Measurements from ENCODE around the gene TP73. TPM values are rescaled to one million over a fixed set of nuclear protein-coding genes. Genes with fewer than 3 reads are reported as not detected.

TP73 gene
- total RNA-seq, 3 donors from 2014 or later, result 0.12 to 0.63 (median 0.51) TPM

DNA sequence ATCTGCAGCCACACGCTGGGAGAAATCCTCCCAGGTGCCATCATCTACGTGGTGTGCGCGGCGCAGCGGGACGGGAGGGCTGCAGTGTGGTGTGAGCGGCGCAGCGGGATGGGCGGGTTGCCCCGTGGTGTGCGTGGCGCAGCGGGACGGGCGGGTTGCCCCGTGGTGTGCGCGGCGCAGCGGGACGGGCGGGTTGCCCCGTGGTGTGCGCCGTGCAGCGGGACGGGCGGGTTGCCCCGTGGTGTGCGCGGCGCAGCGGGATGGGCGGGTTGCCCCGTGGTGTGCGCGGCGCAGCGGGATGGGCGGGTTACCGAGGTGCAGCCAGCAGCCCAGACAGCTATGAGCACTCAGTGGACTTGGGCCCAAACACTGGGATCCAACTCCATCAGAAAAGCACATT, 7.1 kb upstream of the TP73 start:
- intact Hi-C loops (cut with DNase I, micrococcal nuclease), result no loop called here
- Histone ChIP-seq H3K9me3 (no peaks in the 10 kb centered on the region), H3K4me3 (no peak overlapping the region), H3K36me3 (ENCODE audit: low read depth) (no peaks in the 10 kb centered on the region), H3K4me1 (ENCODE audit: low read depth) (peaks cover 10% of the 10 kb centered on the region)
- TF ChIP-seq, protein P1, sequence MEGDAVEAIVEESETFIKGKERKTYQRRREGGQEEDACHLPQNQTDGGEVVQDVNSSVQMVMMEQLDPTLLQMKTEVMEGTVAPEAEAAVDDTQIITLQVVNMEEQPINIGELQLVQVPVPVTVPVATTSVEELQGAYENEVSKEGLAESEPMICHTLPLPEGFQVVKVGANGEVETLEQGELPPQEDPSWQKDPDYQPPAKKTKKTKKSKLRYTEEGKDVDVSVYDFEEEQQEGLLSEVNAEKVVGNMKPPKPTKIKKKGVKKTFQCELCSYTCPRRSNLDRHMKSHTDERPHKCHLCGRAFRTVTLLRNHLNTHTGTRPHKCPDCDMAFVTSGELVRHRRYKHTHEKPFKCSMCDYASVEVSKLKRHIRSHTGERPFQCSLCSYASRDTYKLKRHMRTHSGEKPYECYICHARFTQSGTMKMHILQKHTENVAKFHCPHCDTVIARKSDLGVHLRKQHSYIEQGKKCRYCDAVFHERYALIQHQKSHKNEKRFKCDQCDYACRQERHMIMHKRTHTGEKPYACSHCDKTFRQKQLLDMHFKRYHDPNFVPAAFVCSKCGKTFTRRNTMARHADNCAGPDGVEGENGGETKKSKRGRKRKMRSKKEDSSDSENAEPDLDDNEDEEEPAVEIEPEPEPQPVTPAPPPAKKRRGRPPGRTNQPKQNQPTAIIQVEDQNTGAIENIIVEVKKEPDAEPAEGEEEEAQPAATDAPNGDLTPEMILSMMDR (IDR thresholded peaks at IDR 0.05), result no peak
- DNase-seq, result peak in 1 of 3 donors; percentile 17
- ATAC-seq, result no peak

DNA sequence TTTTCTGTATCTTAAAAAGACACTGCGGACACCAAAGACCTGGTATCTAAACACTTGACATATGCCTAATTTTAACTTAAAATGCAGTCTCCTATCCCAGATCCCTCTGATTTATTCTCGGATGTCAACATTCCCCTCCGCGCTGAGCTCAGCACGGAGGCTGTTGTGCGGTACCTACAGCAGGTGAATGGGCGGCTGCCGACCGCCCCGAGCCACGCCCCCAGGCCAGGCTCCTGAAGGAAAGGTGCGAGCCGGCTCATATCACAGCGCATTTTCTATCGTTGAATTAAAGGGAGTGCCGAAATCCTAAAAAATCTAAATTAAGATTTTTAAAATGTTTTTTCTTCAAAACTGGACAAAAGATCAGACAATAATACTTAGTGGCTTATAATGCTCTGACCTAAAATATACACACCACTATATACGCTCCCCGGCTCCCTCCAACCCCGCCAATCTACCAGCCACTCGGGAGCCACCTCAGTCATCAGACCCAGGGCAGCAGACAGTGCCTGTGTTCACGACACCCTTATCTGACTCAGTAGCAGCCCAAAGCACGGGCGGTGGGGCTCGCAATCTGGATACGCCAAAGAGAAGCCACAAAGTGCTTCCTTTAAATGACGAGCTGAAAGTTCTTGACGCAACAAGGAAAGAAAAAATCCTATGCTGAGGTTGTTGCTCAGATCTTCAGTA, 6.5 kb upstream of the TP73 start:
- H3K36me3 ChIP-seq (ENCODE audit: low read depth), result no peaks in the 10 kb centered on the region
- TF ChIP-seq, protein P1 (IDR thresholded peaks at IDR 0.05), result no peak
- no peak for ATAC-seq

DNA sequence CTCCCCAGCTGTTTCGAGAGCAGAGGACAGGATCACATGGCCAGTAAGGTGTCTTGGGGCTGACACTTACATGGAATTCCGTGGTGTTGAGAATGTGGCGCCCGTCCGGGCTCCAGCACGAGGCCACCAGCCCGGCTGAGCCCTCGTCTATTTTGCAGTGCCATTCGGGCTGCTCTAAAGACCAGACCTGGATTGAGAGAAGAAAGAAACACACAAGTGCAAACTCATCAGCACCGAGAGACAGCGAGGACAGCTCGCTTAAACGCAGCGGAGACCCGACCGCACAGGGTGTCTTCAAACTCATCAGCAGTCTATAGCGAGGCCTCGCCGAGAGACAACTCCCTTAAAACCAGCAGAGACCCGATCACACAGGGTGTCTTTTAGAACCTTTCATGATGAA, 5.7 kb upstream of the TP73 start:
- TF ChIP-seq, protein P1 (IDR thresholded peaks at IDR 0.05), result no peak
- Histone ChIP-seq H3K4me1 (ENCODE audit: low read depth) (peaks cover 23% of the 10 kb centered on the region), H3K4me3 (no peak overlapping the region), H3K9me3 (no peaks in the 10 kb centered on the region), H3K36me3 (ENCODE audit: low read depth) (no peaks in the 10 kb centered on the region)
- intact Hi-C loops (cut with DNase I, micrococcal nuclease), result no loop called here
- DNase-seq (peak in 1 of 3 donors; percentile 8), ATAC-seq (no peak)

More for the DNA sequence above, 6.5 kb upstream of the TP73 start:
- Histone ChIP-seq H3K4me1 (ENCODE audit: low read depth) (peaks cover 15% of the 10 kb centered on the region), H3K9me3 (no peaks in the 10 kb centered on the region), H3K4me3 (no peak overlapping the region)
- intact Hi-C loops (cut with DNase I, micrococcal nuclease), result no loop called here
- DNase-seq, result peak in 1 of 3 donors; percentile 11

DNA sequence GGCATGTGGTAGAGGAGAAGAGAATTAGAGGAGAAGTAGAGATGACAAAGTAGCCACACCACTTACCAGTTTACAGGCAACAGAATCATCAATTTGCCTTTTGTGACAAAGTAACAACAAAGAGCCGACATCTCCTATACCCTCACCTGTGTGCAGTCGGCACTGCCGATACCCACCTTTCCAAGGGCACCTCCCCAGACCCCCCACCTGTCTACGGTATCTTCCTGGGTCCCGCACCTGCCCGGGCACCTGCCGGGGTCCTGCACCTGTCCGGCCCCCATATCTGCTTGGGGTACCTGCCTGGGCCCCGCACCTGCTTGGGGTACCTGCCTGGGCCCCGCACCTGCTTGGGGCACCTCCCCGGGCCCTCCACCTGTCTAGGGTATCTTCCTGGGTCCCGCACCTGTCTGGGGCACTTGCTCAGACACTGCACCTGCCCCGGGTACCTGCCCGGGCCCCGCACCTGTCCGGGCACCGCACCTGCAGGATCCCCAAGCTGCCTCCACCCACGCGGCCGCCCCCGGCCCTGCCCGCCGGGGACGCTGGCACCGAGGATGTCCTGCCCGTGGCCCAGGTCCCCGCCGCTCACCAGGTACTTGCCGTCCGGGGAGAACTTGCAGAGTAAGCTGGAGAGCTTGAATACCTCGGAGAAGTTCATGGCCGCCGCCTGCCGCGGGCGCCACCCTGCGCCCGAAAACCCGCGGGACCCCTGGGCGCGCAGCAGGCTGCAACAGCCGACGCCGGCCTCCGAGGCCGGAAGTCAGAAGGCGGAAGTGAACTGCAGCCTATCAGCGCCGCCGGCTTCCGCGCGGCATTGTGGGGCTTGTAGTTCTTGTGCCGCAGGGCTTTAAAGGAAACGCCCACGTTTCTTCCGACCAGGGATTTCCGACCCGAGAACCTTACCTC, 2.7 kb upstream of the TP73 start, which contains the start of gene WRAP73:
WRAP73 (minus strand) TSS at position 762 of the 906 bp plus-strand sequence; CDS start at position 658, 104 bp downstream.
- ATAC-seq, result peak; percentile 97
- DNase-seq, result peak; percentile 91 to 94 (median 92)
- Histone ChIP-seq H3K4me3 (peak within 1 kb of the TSS; percentile 93), H3K4me1 (ENCODE audit: low read depth) (peaks cover 35% of the 10 kb centered on the region), H3K36me3 (ENCODE audit: low read depth) (no peaks in the 10 kb centered on the region), H3K9me3 (no peaks in the 10 kb centered on the region)
- intact Hi-C loops (cut with DNase I, micrococcal nuclease), result no loop called here
- TF ChIP-seq, protein P1 (IDR thresholded peaks at IDR 0.05), result no peak

DNA sequence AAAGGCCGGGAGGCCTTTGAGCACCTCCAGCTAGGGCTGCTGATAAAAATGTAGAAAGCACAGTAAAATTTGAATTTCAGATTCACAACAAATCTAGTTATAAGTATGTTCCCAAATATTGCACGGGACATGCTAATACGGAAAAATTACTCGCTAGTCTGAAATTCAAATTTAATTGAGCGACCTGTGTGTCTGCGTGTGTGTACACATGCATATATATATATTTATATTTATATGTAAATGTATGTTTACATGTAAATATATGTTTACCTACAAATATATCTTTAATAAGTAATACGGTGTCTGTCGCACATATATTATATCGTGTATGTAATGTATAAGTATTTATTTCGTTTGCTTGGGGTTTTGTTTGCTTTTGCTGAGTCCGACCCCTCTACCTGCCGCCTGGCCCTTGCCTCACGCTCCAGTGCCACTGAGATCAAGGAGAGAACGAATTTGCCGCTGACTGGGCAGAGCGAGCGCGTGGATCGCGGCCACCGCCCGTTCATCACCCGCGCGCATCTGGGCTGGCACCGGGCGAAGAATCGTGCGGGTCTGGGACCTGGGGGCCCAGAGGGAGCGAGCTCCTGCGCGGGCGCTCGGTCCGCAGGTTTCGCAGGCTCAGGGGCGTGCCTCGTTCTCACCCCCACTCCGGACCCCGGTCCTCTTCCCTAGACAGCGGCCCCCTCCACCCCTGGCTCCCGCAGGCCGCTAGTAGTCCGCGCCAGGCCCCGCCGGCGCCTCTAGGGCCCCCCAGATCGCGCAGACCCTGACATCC, 1.9 kb upstream of the TP73 start:
- H3K36me3 ChIP-seq (ENCODE audit: low read depth), result no peaks in the 10 kb centered on the region
- intact Hi-C loops (cut with DNase I, micrococcal nuclease), result no loop called here
- DNase-seq, result peak in 1 of 3 donors; percentile 34
- no peaks in the 10 kb centered on the region for H3K9me3 ChIP-seq
- H3K4me1 ChIP-seq (ENCODE audit: low read depth), result peaks cover 35% of the 10 kb centered on the region
- peak overlapping the region; percentile 93 for H3K4me3 ChIP-seq
- TF ChIP-seq, protein P1 (IDR thresholded peaks at IDR 0.05), result no peak
- no peak for ATAC-seq
